Sigmoid colon (tissue), 7 donors: Measurements from ENCODE around the gene PLEKHM1. TPM values are rescaled to one million over a fixed set of nuclear protein-coding genes. Genes with fewer than 3 reads are reported as not detected.

Source experiments
- DNase-seq: peaks from one replicate; pipeline ENCODE4 v3.0.0-alpha.2; 2019
- H3K27ac ChIP-seq, 4 donors: fragments of 200-600 bp; sonication (generic); one replicate each; pipeline ENCODE4 v1.5.1; 2016 to 2019; ENCODE audit warnings: mild to moderate bottlenecking in 1 of 4
- H3K27me3 ChIP-seq, 3 donors: fragments of 200-600 bp; sonication (generic); one replicate each; pipeline ENCODE4 v1.5.1; 2019; ENCODE audit warnings: mild to moderate bottlenecking in 1 of 3
- H3K36me3 ChIP-seq, 4 donors: fragments of 200-600 bp; sonication (generic); one replicate each; pipeline ENCODE4 v1.5.1; 2016 to 2019
- H3K4me1 ChIP-seq, 4 donors: fragments of 200-600 bp; sonication (generic); one replicate each; pipeline ENCODE4 v1.5.1; 2017 to 2019
- H3K4me3 ChIP-seq, 4 donors: fragments of 200-600 bp; sonication (generic); one replicate each; pipeline ENCODE4 v1.5.1; 2017 to 2019; ENCODE audit warnings: mild to moderate bottlenecking in 2 of 4, moderate library complexity in 1 of 4
- H3K9me3 ChIP-seq, 4 donors: fragments of 200-600 bp in 3 of 4; sonication (generic) in 3 of 4; one replicate each; pipeline versions ENCODE4 v1.5.1 to v1.6.1; 2013 to 2019
- CTCF ChIP-seq, 4 experiments: fragments of 450-650 bp in 3 of 4; fragments of 200-600 bp in 1 of 4; IDR thresholded peaks; one replicate each; pipeline ENCODE4 v1.5.1; 2016 to 2019; ENCODE audit warnings: antibody characterized with exemption in 4 of 4, mild to moderate bottlenecking in 3 of 4, moderate library complexity in 2 of 4
- EP300 ChIP-seq, 4 donors: sonication (generic); formaldehyde crosslinking; IDR thresholded peaks; one replicate each; pipeline ENCODE4 v1.6.1; 2017; ENCODE audit warnings: antibody characterized with exemption in 4 of 4
- POLR2A ChIP-seq, 2 donors: fragments of 450-650 bp; IDR thresholded peaks; one replicate each; pipeline ENCODE4 v1.6.1; 2016; ENCODE audit warnings: antibody characterized with exemption in 2 of 2, mild to moderate bottlenecking in 2 of 2, moderate library complexity in 2 of 2
- POLR2AphosphoS5 ChIP-seq, 4 donors: sonication (generic); formaldehyde crosslinking; IDR thresholded peaks; one replicate each; pipeline ENCODE4 v1.6.1; 2017; ENCODE audit warnings: antibody characterized with exemption in 4 of 4
- WGBS, 2 donors: extraction: QIAGEN DNeasy Blood & Tissue Kit; methylation state at CpG; one replicate each; pipeline ENCODE4 v1.1.7; 2013; 5-methylcytosine and 5-hydroxymethylcytosine counted together
- intact Hi-C: fragments of 100-400 bp; cut with DNase I; formaldehyde crosslinking; loops from one replicate; pipeline ENCODE4 v1.15.1; 2023
- polyA plus RNA-seq, 3 donors: library from polyadenylated mRNA; stranded (reverse); fragments of 200-250 nt; gene quantifications; one replicate each; pipeline ENCODE4 v1.2.3, GENCODE V29; 2013
- total RNA-seq, 4 donors: library from RNA; depleted of rRNA; stranded (reverse); fragments of >200 nt; gene quantifications; one replicate each; pipeline ENCODE4 v1.1.0, GENCODE V29; 2016
- donor health status: healthy with polysubstance abuse.
- donor health status: Bipolar disorder and iron deficiency.
- donor health status: healthy.

The PLEKHM1 gene
- total and polyA plus RNA-seq, 7 donors = 17.4 to 43.4 (median 26.7) TPM

- peaks cover 0 to 14% (median 11%) of the 10 kb centered on the region in 4 donors for H3K4me1 ChIP-seq
- H3K4me3 ChIP-seq = no peak overlapping the region
- no peaks in the 10 kb centered on the region for H3K27me3 ChIP-seq
- no peak overlapping the region for H3K27ac ChIP-seq
- intact Hi-C loops = loop anchor here (10.0 kb wide), 1 partner anchor 198 kb away; no protein-coding TSS in a partner anchor
- TF ChIP-seq POLR2AphosphoS5 (IDR thresholded peaks at IDR 0.05) = no peak
- TF ChIP-seq EP300 (IDR thresholded peaks at IDR 0.05) = no peak
- no peak for TF ChIP-seq POLR2A (IDR thresholded peaks at IDR 0.05)
- TF ChIP-seq CTCF (IDR thresholded peaks at IDR 0.05) = no peak
- no peak for DNase-seq
- no peaks in the 10 kb centered on the region for H3K9me3 ChIP-seq
- H3K36me3 ChIP-seq = no peaks in the 10 kb centered on the region
- 90 to 94% methylated on average over 50 of the region's 50 CpGs for WGBS, 2 donors
Observed at GRCh38 chr17:45396496-45397205, 93.9 kb downstream of the PLEKHM1 start.

- no peak for TF ChIP-seq POLR2AphosphoS5 (IDR thresholded peaks at IDR 0.05)
- TF ChIP-seq POLR2A (IDR thresholded peaks at IDR 0.05) = no peak
- no peak for TF ChIP-seq CTCF (IDR thresholded peaks at IDR 0.05)
- no peak for TF ChIP-seq EP300 (IDR thresholded peaks at IDR 0.05)
- H3K27me3 ChIP-seq = no peaks in the 10 kb centered on the region
- no peaks in the 10 kb centered on the region for H3K9me3 ChIP-seq
- no peak for DNase-seq
- peak overlapping the region in 3 of 4 donors; percentile 28 to 44 (median 41) for H3K4me3 ChIP-seq
- peak overlapping the region in 1 of 4 donors; percentile 10 for H3K27ac ChIP-seq
- WGBS, 2 donors = 88% methylated on average over 60 of the region's 60 CpGs
- intact Hi-C loops = loop anchor here (10.0 kb wide), 1 partner anchor 199 kb away; no protein-coding TSS in a partner anchor
- H3K4me1 ChIP-seq = peaks cover 0 to 14% (median 11%) of the 10 kb centered on the region in 4 donors
- no peaks in the 10 kb centered on the region for H3K36me3 ChIP-seq
Observed at GRCh38 chr17:45395569-45396415, 94.7 kb downstream of the PLEKHM1 start.

GRCh38 chr17:45394913-45395568 is 95.5 kb downstream of the PLEKHM1 start:
- H3K4me3 ChIP-seq = peak overlapping the region in 3 of 4 donors; percentile 28 to 44 (median 41)
- peaks cover 0 to 14% (median 11%) of the 10 kb centered on the region in 4 donors for H3K4me1 ChIP-seq
- intact Hi-C loops = loop anchor here (10.0 kb wide), 1 partner anchor 200 kb away; no protein-coding TSS in a partner anchor
- peak overlapping the region in 1 of 4 donors; percentile 10 for H3K27ac ChIP-seq
- H3K27me3 ChIP-seq = no peaks in the 10 kb centered on the region
- 28 to 37% methylated on average over 30 of the region's 30 CpGs for WGBS, 2 donors
- TF ChIP-seq POLR2A (IDR thresholded peaks at IDR 0.05) (no peak), EP300 (IDR thresholded peaks at IDR 0.05) (no peak), CTCF (IDR thresholded peaks at IDR 0.05) (peak; percentile 60 to 76 (median 74)), POLR2AphosphoS5 (IDR thresholded peaks at IDR 0.05) (no peak)
- no peaks in the 10 kb centered on the region for H3K36me3 ChIP-seq
- DNase-seq = peak; percentile 83
- no peaks in the 10 kb centered on the region for H3K9me3 ChIP-seq

GRCh38 chr17:45394564-45394912 is 96.0 kb downstream of the PLEKHM1 start:
- Histone ChIP-seq H3K36me3 (no peaks in the 10 kb centered on the region), H3K9me3 (no peaks in the 10 kb centered on the region), H3K4me3 (no peak overlapping the region), H3K27ac (no peak overlapping the region), H3K4me1 (peaks cover 0 to 14% (median 11%) of the 10 kb centered on the region in 4 donors), H3K27me3 (no peaks in the 10 kb centered on the region)
- DNase-seq = no peak
- 74 to 83% methylated on average over 4 of the region's 4 CpGs for WGBS, 2 donors
- intact Hi-C loops = loop anchor here (10.0 kb wide), 1 partner anchor 200 kb away; no protein-coding TSS in a partner anchor
- TF ChIP-seq POLR2A (IDR thresholded peaks at IDR 0.05) (no peak), POLR2AphosphoS5 (IDR thresholded peaks at IDR 0.05) (no peak), CTCF (IDR thresholded peaks at IDR 0.05) (no peak), EP300 (IDR thresholded peaks at IDR 0.05) (no peak)
